Neural cell (in vitro differentiated cells): ENCODE data around the gene MICA. TPM values are rescaled to one million over a fixed set of nuclear protein-coding genes. Genes with fewer than 3 reads are reported as not detected.
"Not testable (repeated sequence)": the region's sequence is repeated elsewhere in the genome, so short reads cannot be mapped to it uniquely, and the experiment has no call there.

Source experiments
- H2AFZ ChIP-seq: fragments of 200-600, 300-800 bp; sonication (generic), shearing (Covaris generic); 2 replicates; pipeline ENCODE4 v1.6.0; 2014; ENCODE audit warnings: low read depth, mild to moderate bottlenecking, antibody characterized with exemption, low read length, moderate library complexity
- H3F3A ChIP-seq: fragments of 200-600 bp; shearing (Covaris generic); 2 replicates; pipeline ENCODE4 v1.6.1; 2016; ENCODE audit warnings: mild to moderate bottlenecking, moderate library complexity, mixed read lengths, antibody characterized with exemption, low read length; ENCODE audit not compliant: insufficient read depth, poor library complexity, severe bottlenecking
- H3K27ac ChIP-seq: fragments of 200-600, 300-800 bp; sonication (generic), shearing (Covaris generic); 2 replicates; pipeline ENCODE4 v1.5.1; 2014; ENCODE audit warnings: mild to moderate bottlenecking, low read length, moderate library complexity
- H3K27me3 ChIP-seq: fragments of 300-800, 200-600 bp; sonication (generic), shearing (Covaris generic); 2 replicates; pipeline ENCODE4 v1.6.0; 2014; ENCODE audit warnings: mild to moderate bottlenecking, low read depth, low read length, moderate library complexity; ENCODE audit not compliant: insufficient read depth
- H3K36me3 ChIP-seq: fragments of 300-800, 200-600 bp; sonication (generic), shearing (Covaris generic); 2 replicates; pipeline ENCODE4 v1.5.1; 2014; ENCODE audit warnings: mild to moderate bottlenecking, antibody characterized with exemption, low read length, moderate library complexity; ENCODE audit not compliant: insufficient read depth
- H3K4me2 ChIP-seq: fragments of 300-800, 200-600 bp; sonication (generic), shearing (Covaris generic); 2 replicates; pipeline ENCODE4 v1.6.0; 2014; ENCODE audit warnings: mild to moderate bottlenecking, low read length
- H3K4me3 ChIP-seq: fragments of 300-800, 200-600 bp; sonication (generic), shearing (Covaris generic); 2 replicates; pipeline ENCODE4 v1.5.1; 2014; ENCODE audit warnings: mild to moderate bottlenecking, low read length, moderate library complexity
- H3K79me2 ChIP-seq: fragments of 200-600 bp; shearing (Covaris generic); replicated peaks from 2 replicates; pipeline ENCODE4 v1.6.0; 2014; ENCODE audit warnings: mild to moderate bottlenecking, low read length, moderate library complexity; ENCODE audit not compliant: insufficient read depth
- H3K9ac ChIP-seq: fragments of 300-800, 200-600 bp; sonication (generic), shearing (Covaris generic); 2 replicates; pipeline ENCODE4 v1.6.1; 2016; ENCODE audit warnings: mild to moderate bottlenecking, low read length, mixed read lengths
- H3K9me2 ChIP-seq: fragments of 200-600 bp; shearing (Covaris generic); 2 replicates; pipeline ENCODE4 v1.6.1; 2016; ENCODE audit warnings: mild to moderate bottlenecking, low read length, mixed read lengths; ENCODE audit not compliant: insufficient read depth
- H3K9me3 ChIP-seq: fragments of 200-600, 300-800 bp; sonication (generic), shearing (Covaris generic); 2 replicates; pipeline ENCODE4 v1.6.1; 2016; ENCODE audit warnings: mild to moderate bottlenecking, mixed run types, low read length, moderate library complexity, mixed read lengths
- H4K20me1 ChIP-seq: fragments of 200-600 bp; shearing (Covaris generic); 2 replicates; pipeline ENCODE4 v1.6.1; 2016; ENCODE audit warnings: mild to moderate bottlenecking, mixed run types; ENCODE audit not compliant: insufficient read depth
- EP300 ChIP-seq: fragments of 450-650 bp; conservative IDR thresholded peaks from 2 replicates; pipeline ENCODE4 v1.6.1; 2014; ENCODE audit warnings: antibody characterized with exemption, mild to moderate bottlenecking, moderate library complexity; ENCODE audit not compliant: poor library complexity, severe bottlenecking
- EZH2 ChIP-seq: fragments of 200-600, 300-800 bp; shearing (Covaris generic), sonication (generic); IDR thresholded peaks from 2 replicates; pipeline ENCODE4 v1.6.1; 2014; ENCODE audit warnings: antibody characterized with exemption, low read length, borderline replicate concordance, mild to moderate bottlenecking; ENCODE audit not compliant: insufficient read depth, poor library complexity, severe bottlenecking
- MXI1 ChIP-seq: fragments of 450-650 bp; conservative IDR thresholded peaks from 2 replicates; pipeline ENCODE4 v1.6.1; 2014; ENCODE audit warnings: antibody characterized with exemption, mild to moderate bottlenecking; ENCODE audit not compliant: poor library complexity, severe bottlenecking
- POLR2AphosphoS5 ChIP-seq: IDR thresholded peaks from 2 replicates; pipeline ENCODE4 v1.6.1; 2012
- RAD21 ChIP-seq: fragments of 450-650 bp; conservative IDR thresholded peaks from 2 replicates; pipeline ENCODE4 v1.6.1; 2014; ENCODE audit warnings: antibody characterized with exemption, mild to moderate bottlenecking, moderate library complexity
- SMC3 ChIP-seq: fragments of 450-650 bp; conservative IDR thresholded peaks from 2 replicates; pipeline ENCODE4 v1.6.1; 2014; ENCODE audit warnings: antibody characterized with exemption, mild to moderate bottlenecking, moderate library complexity; ENCODE audit not compliant: poor library complexity
- TAF1 ChIP-seq: IDR thresholded peaks from 2 replicates; pipeline ENCODE4 v1.6.1; 2012; ENCODE audit warnings: low read depth
- polyA plus RNA-seq: library from polyadenylated mRNA; depleted of rRNA; stranded (reverse); fragments of >200 nt; gene quantifications from 2 replicates; pipeline ENCODE4 v1.2.3, GENCODE V29; 2014
- TF ChIP-seq, protein P1 (sequence below): fragments of 450-650 bp; IDR thresholded peaks from 2 replicates; pipeline ENCODE4 v1.5.1; 2014; ENCODE audit warnings: antibody characterized with exemption, mild to moderate bottlenecking, moderate library complexity; ENCODE audit not compliant: poor library complexity, severe bottlenecking
- TF ChIP-seq, protein P2 (sequence below): IDR thresholded peaks from 2 replicates; pipeline ENCODE4 v1.6.1; 2012; ENCODE audit warnings: borderline replicate concordance

MICA gene
- polyA plus RNA-seq, 1 donor from 2014 or later, result 0.87 TPM

- TF ChIP-seq, protein P1, sequence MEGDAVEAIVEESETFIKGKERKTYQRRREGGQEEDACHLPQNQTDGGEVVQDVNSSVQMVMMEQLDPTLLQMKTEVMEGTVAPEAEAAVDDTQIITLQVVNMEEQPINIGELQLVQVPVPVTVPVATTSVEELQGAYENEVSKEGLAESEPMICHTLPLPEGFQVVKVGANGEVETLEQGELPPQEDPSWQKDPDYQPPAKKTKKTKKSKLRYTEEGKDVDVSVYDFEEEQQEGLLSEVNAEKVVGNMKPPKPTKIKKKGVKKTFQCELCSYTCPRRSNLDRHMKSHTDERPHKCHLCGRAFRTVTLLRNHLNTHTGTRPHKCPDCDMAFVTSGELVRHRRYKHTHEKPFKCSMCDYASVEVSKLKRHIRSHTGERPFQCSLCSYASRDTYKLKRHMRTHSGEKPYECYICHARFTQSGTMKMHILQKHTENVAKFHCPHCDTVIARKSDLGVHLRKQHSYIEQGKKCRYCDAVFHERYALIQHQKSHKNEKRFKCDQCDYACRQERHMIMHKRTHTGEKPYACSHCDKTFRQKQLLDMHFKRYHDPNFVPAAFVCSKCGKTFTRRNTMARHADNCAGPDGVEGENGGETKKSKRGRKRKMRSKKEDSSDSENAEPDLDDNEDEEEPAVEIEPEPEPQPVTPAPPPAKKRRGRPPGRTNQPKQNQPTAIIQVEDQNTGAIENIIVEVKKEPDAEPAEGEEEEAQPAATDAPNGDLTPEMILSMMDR, result no peak
Measured at GRCh38 chr6:31407699-31408098, 4.3 kb downstream of the MICA start (continued).

GRCh38 chr6:31412506-31412905 lies 9.1 kb downstream of the MICA start:
- H3K9ac ChIP-seq, result no peak overlapping the region
- H3F3A ChIP-seq, result no peaks in the 10 kb centered on the region
- H3K4me3 ChIP-seq, result no peak overlapping the region
- no peaks in the 10 kb centered on the region for H3K27me3 ChIP-seq
- H3K36me3 ChIP-seq, result no peaks in the 10 kb centered on the region
- H3K4me2 ChIP-seq, result no peak overlapping the region
- no peak overlapping the region for H2AFZ ChIP-seq
- no peaks in the 10 kb centered on the region for H3K9me3 ChIP-seq
- no peak overlapping the region for H3K27ac ChIP-seq
- no peak for TF ChIP-seq RAD21
- TF ChIP-seq EP300, result no peak
- no peak for TF ChIP-seq SMC3
- no peak for TF ChIP-seq TAF1
- TF ChIP-seq, protein P2, sequence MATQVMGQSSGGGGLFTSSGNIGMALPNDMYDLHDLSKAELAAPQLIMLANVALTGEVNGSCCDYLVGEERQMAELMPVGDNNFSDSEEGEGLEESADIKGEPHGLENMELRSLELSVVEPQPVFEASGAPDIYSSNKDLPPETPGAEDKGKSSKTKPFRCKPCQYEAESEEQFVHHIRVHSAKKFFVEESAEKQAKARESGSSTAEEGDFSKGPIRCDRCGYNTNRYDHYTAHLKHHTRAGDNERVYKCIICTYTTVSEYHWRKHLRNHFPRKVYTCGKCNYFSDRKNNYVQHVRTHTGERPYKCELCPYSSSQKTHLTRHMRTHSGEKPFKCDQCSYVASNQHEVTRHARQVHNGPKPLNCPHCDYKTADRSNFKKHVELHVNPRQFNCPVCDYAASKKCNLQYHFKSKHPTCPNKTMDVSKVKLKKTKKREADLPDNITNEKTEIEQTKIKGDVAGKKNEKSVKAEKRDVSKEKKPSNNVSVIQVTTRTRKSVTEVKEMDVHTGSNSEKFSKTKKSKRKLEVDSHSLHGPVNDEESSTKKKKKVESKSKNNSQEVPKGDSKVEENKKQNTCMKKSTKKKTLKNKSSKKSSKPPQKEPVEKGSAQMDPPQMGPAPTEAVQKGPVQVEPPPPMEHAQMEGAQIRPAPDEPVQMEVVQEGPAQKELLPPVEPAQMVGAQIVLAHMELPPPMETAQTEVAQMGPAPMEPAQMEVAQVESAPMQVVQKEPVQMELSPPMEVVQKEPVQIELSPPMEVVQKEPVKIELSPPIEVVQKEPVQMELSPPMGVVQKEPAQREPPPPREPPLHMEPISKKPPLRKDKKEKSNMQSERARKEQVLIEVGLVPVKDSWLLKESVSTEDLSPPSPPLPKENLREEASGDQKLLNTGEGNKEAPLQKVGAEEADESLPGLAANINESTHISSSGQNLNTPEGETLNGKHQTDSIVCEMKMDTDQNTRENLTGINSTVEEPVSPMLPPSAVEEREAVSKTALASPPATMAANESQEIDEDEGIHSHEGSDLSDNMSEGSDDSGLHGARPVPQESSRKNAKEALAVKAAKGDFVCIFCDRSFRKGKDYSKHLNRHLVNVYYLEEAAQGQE, result no peak
- no peak for TF ChIP-seq MXI1
- TF ChIP-seq EZH2, result no peak
- TF ChIP-seq, protein P1, result no peak
- no peak for TF ChIP-seq POLR2AphosphoS5
- H3K9me2 ChIP-seq, result no peaks in the 10 kb centered on the region
- no peaks in the 10 kb centered on the region for H3K79me2 ChIP-seq
- H4K20me1 ChIP-seq, result no peaks in the 10 kb centered on the region

DNA sequence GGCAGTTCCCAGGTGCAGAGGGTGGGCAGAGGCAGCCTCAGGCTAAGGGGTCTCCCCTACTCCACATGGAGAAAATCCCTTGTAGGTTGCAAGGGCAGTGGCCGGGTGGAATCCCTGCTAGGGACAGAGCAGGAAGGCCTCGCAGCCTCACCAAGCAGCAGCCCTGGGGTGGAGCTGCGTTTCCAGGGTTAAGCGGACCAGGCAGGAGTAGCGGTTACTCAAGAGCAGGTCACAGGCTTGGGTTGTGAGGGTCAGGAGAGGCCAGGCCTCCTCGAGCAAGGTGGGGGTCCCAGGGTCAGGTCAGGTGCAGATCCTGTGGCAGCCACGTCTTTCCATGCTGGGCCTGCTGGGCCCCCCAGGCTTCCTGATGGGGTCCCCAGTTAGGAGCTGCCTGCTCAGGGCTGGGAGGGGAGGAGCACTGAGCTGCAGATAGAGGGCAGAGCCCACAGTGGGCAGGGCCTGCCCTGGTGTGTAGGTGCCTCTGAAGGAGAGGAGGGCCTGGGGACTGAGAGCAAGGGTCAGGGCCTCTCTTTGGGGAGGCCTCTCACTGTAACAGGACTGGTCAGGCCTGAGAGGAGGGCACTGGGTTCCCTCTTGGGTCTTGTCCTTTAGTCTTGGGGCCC lies 10.9 kb downstream of the MICA start:
- not testable (repeated sequence) for H3K79me2 ChIP-seq, H3K9ac ChIP-seq, H3K4me3 ChIP-seq, H3K36me3 ChIP-seq, H3K9me2 ChIP-seq, H3K27me3 ChIP-seq, H4K20me1 ChIP-seq, H3K27ac ChIP-seq, H3F3A ChIP-seq, H2AFZ ChIP-seq, H3K9me3 ChIP-seq, H3K4me2 ChIP-seq
